NB4 (cell line): Measurements from ENCODE around the gene URB2.

ENCODE experiments used
- DNase-seq: peaks from one replicate; pipeline ENCODE4 v3.0.0; 2010; ENCODE audit warnings: low read depth
- H3K4me3 ChIP-seq: one replicate; pipeline ENCODE4 v1.5.1; 2011; ENCODE audit warnings: mild to moderate bottlenecking, low read depth, low read length, moderate library complexity
- MAX ChIP-seq: IDR thresholded peaks from 2 replicates; pipeline ENCODE4 v1.6.1; 2011; ENCODE audit warnings: low read depth, low read length
- MYC ChIP-seq: IDR thresholded peaks from 2 replicates; pipeline ENCODE4 v1.6.1; 2011; ENCODE audit warnings: low read depth, low read length
- POLR2A ChIP-seq: IDR thresholded peaks from 2 replicates; pipeline ENCODE4 v1.6.1; 2011; ENCODE audit warnings: mild to moderate bottlenecking; ENCODE audit not compliant: insufficient read length; ENCODE audit errors: extremely low read depth
- TF ChIP-seq, protein P1 (sequence below): IDR thresholded peaks from one replicate; pipeline ENCODE4 v1.5.1; 2012; ENCODE audit warnings: low read depth, low read length

The URB2 gene

GRCh38 chr1:229607370-229607769 is 18.7 kb upstream of the URB2 start:
- H3K4me3 ChIP-seq = no peak overlapping the region
- TF ChIP-seq MYC (no peak), MAX (no peak), POLR2A (no peak)
- TF ChIP-seq, protein P1, sequence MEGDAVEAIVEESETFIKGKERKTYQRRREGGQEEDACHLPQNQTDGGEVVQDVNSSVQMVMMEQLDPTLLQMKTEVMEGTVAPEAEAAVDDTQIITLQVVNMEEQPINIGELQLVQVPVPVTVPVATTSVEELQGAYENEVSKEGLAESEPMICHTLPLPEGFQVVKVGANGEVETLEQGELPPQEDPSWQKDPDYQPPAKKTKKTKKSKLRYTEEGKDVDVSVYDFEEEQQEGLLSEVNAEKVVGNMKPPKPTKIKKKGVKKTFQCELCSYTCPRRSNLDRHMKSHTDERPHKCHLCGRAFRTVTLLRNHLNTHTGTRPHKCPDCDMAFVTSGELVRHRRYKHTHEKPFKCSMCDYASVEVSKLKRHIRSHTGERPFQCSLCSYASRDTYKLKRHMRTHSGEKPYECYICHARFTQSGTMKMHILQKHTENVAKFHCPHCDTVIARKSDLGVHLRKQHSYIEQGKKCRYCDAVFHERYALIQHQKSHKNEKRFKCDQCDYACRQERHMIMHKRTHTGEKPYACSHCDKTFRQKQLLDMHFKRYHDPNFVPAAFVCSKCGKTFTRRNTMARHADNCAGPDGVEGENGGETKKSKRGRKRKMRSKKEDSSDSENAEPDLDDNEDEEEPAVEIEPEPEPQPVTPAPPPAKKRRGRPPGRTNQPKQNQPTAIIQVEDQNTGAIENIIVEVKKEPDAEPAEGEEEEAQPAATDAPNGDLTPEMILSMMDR = no peak
- no peak for DNase-seq

- TF ChIP-seq, protein P1 = no peak
- TF ChIP-seq POLR2A = no peak
- TF ChIP-seq MAX = no peak
- TF ChIP-seq MYC = no peak
- DNase-seq = no peak
- H3K4me3 ChIP-seq = no peak overlapping the region
Measured at GRCh38 chr1:229608590-229608989, 17.5 kb upstream of the URB2 start.

DNA sequence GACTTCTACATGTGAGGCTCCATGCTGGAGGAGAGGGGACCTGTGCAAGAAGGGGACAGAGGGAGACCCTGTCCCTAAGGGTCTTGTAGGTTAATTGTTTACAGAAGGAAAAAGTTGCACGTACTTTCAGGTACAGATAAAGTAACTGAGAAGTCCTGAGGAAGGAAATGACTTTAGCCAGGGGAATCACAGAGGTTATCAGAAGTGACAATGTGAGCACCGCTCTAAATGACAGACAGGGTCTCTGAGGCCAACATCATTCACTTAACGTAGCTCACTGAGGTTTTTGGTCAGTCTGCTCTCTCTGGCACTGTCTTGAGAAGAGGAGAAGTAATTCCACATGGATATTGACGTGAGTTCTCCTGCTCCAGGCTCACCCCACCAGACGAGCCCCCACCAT is 12.1 kb upstream of the URB2 start:
- H3K4me3 ChIP-seq = no peak overlapping the region
- TF ChIP-seq MAX = no peak
- DNase-seq = no peak

GRCh38 chr1:229614701-229615100 is 11.3 kb upstream of the URB2 start:
- DNase-seq = no peak
- H3K4me3 ChIP-seq = no peak overlapping the region
- TF ChIP-seq MYC (no peak), POLR2A (no peak), MAX (no peak)
- TF ChIP-seq, protein P1 = no peak

- TF ChIP-seq MAX (no peak), POLR2A (no peak), MYC (no peak)
- TF ChIP-seq, protein P1 = no peak
Measured at GRCh38 chr1:229617351-229618100, 8.5 kb upstream of the URB2 start.

GRCh38 chr1:229619002-229619401 is 7.0 kb upstream of the URB2 start:
- TF ChIP-seq, protein P1 = no peak
- TF ChIP-seq POLR2A = no peak
- TF ChIP-seq MYC = no peak
- no peak for TF ChIP-seq MAX
- no peak overlapping the region for H3K4me3 ChIP-seq

More at GRCh38 chr1:229617351-229618100, 8.5 kb upstream of the URB2 start:
- no peak overlapping the region for H3K4me3 ChIP-seq
- no peak for DNase-seq

More at GRCh38 chr1:229619002-229619401, 7.0 kb upstream of the URB2 start:
- no peak for DNase-seq
